PC-3 (cell line): ENCODE results near the gene ADCY3.

ENCODE experiments used
- CTCF ChIP-seq: fragments of 300-600 bp; sonication (generic); conservative IDR thresholded peaks from 2 replicates; pipeline ENCODE4 v1.5.1; 2017; ENCODE audit warnings: antibody characterized with exemption, low read depth, mild to moderate bottlenecking, low read length
- EZH2 ChIP-seq: fragments of 300-600 bp; sonication (generic); IDR thresholded peaks from one replicate; pipeline ENCODE4 v1.6.1; 2017; ENCODE audit warnings: antibody characterized with exemption, mild to moderate bottlenecking, low read length; ENCODE audit not compliant: unreplicated experiment
- EZH2phosphoT487 ChIP-seq: fragments of 300-600 bp; sonication (generic); IDR thresholded peaks from 2 replicates; pipeline ENCODE4 v1.6.1; 2018; ENCODE audit warnings: mild to moderate bottlenecking, antibody characterized with exemption, low read length, borderline replicate concordance

- TF ChIP-seq CTCF (no peak), EZH2 (no peak), EZH2phosphoT487 (no peak)
These were observed 4.2 kb upstream of the ADCY3 start for GRCh38 chr2:24924266-24924665.
